SU-DHL-6 (cell line): ENCODE measurements around the gene ZNF710.

Experiments used
- EZH2phosphoT487 ChIP-seq: fragments of 200-600 bp; sonication (generic), shearing (Covaris generic); conservative IDR thresholded peaks from 2 replicates; pipeline ENCODE4 v1.6.1; 2018; ENCODE audit warnings: mild to moderate bottlenecking, antibody characterized with exemption, low read length, moderate library complexity, mixed read lengths
- TF ChIP-seq, protein P1 (sequence below): fragments of 200-600 bp; sonication (generic); IDR thresholded peaks from one replicate; pipeline ENCODE4 v1.5.1; 2017; ENCODE audit warnings: antibody characterized with exemption, mild to moderate bottlenecking, low read length, moderate library complexity; ENCODE audit not compliant: insufficient read depth, poor library complexity, severe bottlenecking

GRCh38 chr15:89998141-89998661 lies 2.9 kb upstream of the ZNF710 start:
- TF ChIP-seq, protein P1, sequence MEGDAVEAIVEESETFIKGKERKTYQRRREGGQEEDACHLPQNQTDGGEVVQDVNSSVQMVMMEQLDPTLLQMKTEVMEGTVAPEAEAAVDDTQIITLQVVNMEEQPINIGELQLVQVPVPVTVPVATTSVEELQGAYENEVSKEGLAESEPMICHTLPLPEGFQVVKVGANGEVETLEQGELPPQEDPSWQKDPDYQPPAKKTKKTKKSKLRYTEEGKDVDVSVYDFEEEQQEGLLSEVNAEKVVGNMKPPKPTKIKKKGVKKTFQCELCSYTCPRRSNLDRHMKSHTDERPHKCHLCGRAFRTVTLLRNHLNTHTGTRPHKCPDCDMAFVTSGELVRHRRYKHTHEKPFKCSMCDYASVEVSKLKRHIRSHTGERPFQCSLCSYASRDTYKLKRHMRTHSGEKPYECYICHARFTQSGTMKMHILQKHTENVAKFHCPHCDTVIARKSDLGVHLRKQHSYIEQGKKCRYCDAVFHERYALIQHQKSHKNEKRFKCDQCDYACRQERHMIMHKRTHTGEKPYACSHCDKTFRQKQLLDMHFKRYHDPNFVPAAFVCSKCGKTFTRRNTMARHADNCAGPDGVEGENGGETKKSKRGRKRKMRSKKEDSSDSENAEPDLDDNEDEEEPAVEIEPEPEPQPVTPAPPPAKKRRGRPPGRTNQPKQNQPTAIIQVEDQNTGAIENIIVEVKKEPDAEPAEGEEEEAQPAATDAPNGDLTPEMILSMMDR, result no peak
- no peak for TF ChIP-seq EZH2phosphoT487
